ENCODE results near the gene TMEM151B. TPM values are rescaled to one million over a fixed set of nuclear protein-coding genes. Genes with fewer than 3 reads are reported as not detected.
"Not testable (repeated sequence)": the region's sequence is repeated elsewhere in the genome, so short reads cannot be mapped to it uniquely, and the experiment has no call there.

The TMEM151B gene
- total RNA-seq, 1 experiment from 2014 or later: not detected

DNA sequence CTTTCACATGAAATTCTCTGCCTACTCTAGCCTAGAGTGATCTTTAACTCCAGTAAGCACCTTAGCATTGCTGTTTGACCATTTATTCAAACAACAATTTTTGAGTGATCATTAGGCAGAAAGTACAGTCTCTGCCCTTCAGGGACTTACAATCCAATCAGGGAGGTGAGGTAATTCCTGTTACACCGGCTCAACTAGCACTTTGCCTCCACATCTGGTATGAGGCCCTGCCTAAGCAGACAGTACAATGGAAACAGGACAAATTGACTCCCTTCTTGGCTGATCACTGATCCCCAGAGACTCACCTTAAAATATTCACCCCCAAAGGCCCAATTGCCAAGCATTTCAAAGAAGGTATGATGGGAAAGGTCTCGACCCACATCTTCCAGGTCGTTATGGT is 41.5 kb downstream of the TMEM151B start:
- Histone ChIP-seq H3K27me3 (replicated peaks) (0 out of 2 replicates have a peak, but pooled peaks cover 2% of the 10 kb centered on the region), H3K9me3 (replicated peaks) (no peaks in the 10 kb centered on the region), H3K4me1 (replicated peaks) (peaks cover 6% of the 10 kb centered on the region; the same call in 1 of the 2 replicates), H3K4me3 (no peak overlapping the region), H3K27ac (no peak overlapping the region), H3K36me3 (peaks cover 50% of the 10 kb centered on the region)
- no peak for DNase-seq (ENCODE audit: low read depth in 1 of 2, low spot score in 2 of 2)

- H3K36me3 ChIP-seq: peaks cover 39% of the 10 kb centered on the region
- DNase-seq (ENCODE audit: low read depth in 1 of 2, low spot score in 2 of 2): peak; percentile 74 to 88
- peaks cover 6% of the 10 kb centered on the region; the same call in 1 of the 2 replicates for H3K4me1 ChIP-seq (replicated peaks)
- H3K27ac ChIP-seq: peak within 1 kb of the TSS; percentile 20
- no peaks in the 10 kb centered on the region for H3K9me3 ChIP-seq (replicated peaks)
- H3K4me3 ChIP-seq: peak within 1 kb of the TSS; percentile 73
- H3K27me3 ChIP-seq (replicated peaks): peaks cover 14% of the 10 kb centered on the region
These were observed 42.9 kb downstream of the TMEM151B start, which contains the start of gene AARS2 for GRCh38 chr6:44312901-44313788. AARS2 (minus strand) TSS chr6:44313347; CDS start chr6:44313323, 24 bp downstream.

DNA sequence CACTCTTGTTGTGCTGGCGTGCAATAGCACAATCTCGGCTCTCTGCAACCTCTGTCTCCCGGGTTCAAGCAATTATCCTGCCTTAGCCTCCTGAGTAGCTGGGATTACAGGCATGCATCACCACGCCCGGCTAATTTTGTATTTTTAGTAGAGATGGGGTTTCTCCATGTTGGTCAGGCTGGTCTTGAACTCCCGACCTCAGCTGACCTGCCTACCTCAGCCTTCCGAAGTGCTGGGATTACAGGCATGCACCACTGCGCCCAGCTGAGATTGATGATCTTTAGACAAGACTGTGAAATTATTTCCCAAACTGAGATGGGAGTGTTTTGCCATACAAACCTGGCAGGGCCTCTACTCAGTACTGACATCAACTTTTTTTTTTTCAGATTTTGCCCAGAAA is 44.4 kb downstream of the TMEM151B start:
- Histone ChIP-seq H3K27me3 (replicated peaks) (peaks cover 28% of the 10 kb centered on the region), H3K36me3 (peaks cover 28% of the 10 kb centered on the region)
- H3K27ac ChIP-seq; H3K4me3 ChIP-seq; H3K4me1 ChIP-seq (replicated peaks); DNase-seq (ENCODE audit: low read depth in 1 of 2, low spot score in 2 of 2); H3K9me3 ChIP-seq (replicated peaks): not testable (repeated sequence)

DNA sequence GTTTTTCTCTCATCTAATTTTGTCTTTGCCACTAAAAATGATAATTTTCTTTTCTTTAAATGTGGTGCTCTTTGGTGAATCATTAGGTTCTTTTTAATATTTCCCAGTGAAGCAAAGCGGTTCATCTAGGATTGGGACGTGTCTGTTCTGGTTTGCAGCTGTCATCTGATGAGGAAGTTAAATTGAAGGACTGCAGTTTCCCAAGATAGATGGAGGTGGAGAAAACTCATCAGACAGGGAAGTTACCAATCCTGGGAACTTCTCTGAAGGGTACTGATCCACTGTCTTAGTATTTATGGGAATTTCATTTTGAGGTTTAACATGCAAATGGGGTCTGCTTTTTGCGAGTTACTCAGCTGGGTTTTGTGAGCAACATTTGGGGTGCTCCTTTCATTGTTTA is 45.3 kb downstream of the TMEM151B start:
- H3K9me3 ChIP-seq (replicated peaks): no peaks in the 10 kb centered on the region
- no peak overlapping the region for H3K4me3 ChIP-seq
- H3K27me3 ChIP-seq (replicated peaks): peaks cover 34% of the 10 kb centered on the region
- peaks cover 20% of the 10 kb centered on the region for H3K36me3 ChIP-seq
- no peak overlapping the region for H3K27ac ChIP-seq
- H3K4me1 ChIP-seq (replicated peaks): peaks cover 6% of the 10 kb centered on the region; the same call in 1 of the 2 replicates
- DNase-seq (ENCODE audit: low read depth in 1 of 2, low spot score in 2 of 2): no peak

DNA sequence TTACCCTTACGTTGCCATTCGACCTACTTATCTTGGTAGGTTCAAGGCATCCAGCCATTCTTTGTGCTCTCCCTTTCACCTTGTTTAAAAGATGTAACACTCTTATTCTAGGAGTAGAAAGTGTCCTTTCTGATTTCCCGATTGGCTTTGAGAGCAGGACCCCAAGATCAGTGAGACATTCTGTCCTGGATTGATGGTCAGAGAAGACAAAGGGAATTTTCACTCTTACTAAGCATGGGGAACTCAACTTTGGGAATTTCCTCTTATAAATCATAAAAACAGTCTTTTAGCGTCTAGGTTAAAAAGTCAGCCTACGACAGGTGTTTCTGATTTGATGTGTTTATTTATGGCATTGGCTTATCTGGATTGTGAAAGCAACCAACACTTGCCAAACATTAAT is 45.7 kb downstream of the TMEM151B start:
- Histone ChIP-seq H3K4me3 (no peak overlapping the region), H3K9me3 (replicated peaks) (no peaks in the 10 kb centered on the region), H3K27me3 (replicated peaks) (peaks cover 36% of the 10 kb centered on the region), H3K4me1 (replicated peaks) (peaks cover 6% of the 10 kb centered on the region; the same call in 1 of the 2 replicates), H3K27ac (no peak overlapping the region), H3K36me3 (peaks cover 16% of the 10 kb centered on the region)
- DNase-seq (ENCODE audit: low read depth in 1 of 2, low spot score in 2 of 2): no peak

DNA sequence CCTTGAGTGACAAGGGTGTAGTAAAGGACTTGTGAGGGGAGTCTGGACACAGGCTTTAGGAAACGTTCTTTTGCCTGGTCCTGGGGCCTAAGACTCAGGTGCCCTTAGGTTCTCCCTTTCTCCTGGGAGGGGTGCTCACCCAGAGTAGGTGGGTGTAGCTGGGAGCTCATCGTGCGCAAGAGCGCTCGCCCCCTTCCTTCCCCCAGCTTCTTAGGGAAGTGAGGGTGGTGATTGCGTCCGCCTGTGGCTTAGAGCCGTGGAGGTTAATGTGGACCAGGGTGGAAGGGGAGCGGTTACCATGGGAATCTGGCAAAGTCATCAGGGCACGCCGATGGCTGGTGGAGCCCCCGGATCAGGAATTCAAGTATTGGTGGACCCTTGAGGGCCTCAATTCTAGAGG is 46.2 kb downstream of the TMEM151B start:
- Histone ChIP-seq H3K4me3 (no peak overlapping the region), H3K27me3 (replicated peaks) (peaks cover 41% of the 10 kb centered on the region), H3K36me3 (peaks cover 10% of the 10 kb centered on the region), H3K27ac (no peak overlapping the region), H3K9me3 (replicated peaks) (no peaks in the 10 kb centered on the region), H3K4me1 (replicated peaks) (peaks cover 6% of the 10 kb centered on the region; the same call in 1 of the 2 replicates)
- no peak for DNase-seq (ENCODE audit: low read depth in 1 of 2, low spot score in 2 of 2)

- not testable (repeated sequence) for H3K36me3 ChIP-seq; H3K4me3 ChIP-seq; H3K9me3 ChIP-seq (replicated peaks); H3K4me1 ChIP-seq (replicated peaks); DNase-seq (ENCODE audit: low read depth in 1 of 2, low spot score in 2 of 2); H3K27ac ChIP-seq
- H3K27me3 ChIP-seq (replicated peaks): peaks cover 44% of the 10 kb centered on the region
These were observed 46.9 kb downstream of the TMEM151B start for GRCh38 chr6:44317136-44317631.

- Histone ChIP-seq H3K36me3 (no peaks in the 10 kb centered on the region), H3K27ac (no peak overlapping the region)
These were observed 51.0 kb downstream of the TMEM151B start for GRCh38 chr6:44321210-44321609.

DNA sequence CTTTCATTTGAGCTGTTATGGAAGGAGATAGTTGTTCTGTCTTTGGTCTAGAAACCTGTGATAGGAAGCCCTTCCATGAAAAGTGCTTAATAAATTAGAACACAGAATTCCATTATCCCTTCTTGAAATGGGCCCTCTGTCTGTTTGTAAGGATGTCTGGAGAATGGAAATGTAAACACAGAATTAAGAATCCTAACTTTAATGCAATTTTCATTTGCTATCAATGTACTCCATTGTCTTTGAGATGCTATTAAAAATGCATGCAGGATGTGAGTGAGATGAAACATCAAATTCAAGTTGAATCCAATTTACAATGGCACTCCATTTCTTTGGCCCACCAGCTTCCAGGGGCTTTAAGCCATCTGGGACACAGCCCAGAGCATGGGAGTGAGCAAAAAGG is 56.8 kb downstream of the TMEM151B start:
- Histone ChIP-seq H3K9me3 (replicated peaks) (no peaks in the 10 kb centered on the region), H3K27ac (no peak overlapping the region), H3K4me1 (replicated peaks) (no peaks in the 10 kb centered on the region), H3K27me3 (replicated peaks) (peaks cover 34% of the 10 kb centered on the region), H3K36me3 (no peaks in the 10 kb centered on the region), H3K4me3 (no peak overlapping the region)
- DNase-seq (ENCODE audit: low read depth in 1 of 2, low spot score in 2 of 2): no peak

More at GRCh38 chr6:44321210-44321609, 51.0 kb downstream of the TMEM151B start:
- H3K4me1 ChIP-seq (replicated peaks): no peaks in the 10 kb centered on the region
- H3K4me3 ChIP-seq: no peak overlapping the region
- no peaks in the 10 kb centered on the region for H3K9me3 ChIP-seq (replicated peaks)
- H3K27me3 ChIP-seq (replicated peaks): peaks cover 48% of the 10 kb centered on the region
- no peak for DNase-seq (ENCODE audit: low read depth in 1 of 2, low spot score in 2 of 2)

- no peaks in the 10 kb centered on the region for H3K4me1 ChIP-seq (replicated peaks)
- H3K4me3 ChIP-seq: no peak overlapping the region
- H3K27ac ChIP-seq: no peak overlapping the region
- no peak for DNase-seq (ENCODE audit: low read depth in 1 of 2, low spot score in 2 of 2)
- no peaks in the 10 kb centered on the region for H3K36me3 ChIP-seq
- peaks cover 35% of the 10 kb centered on the region for H3K27me3 ChIP-seq (replicated peaks)
- no peaks in the 10 kb centered on the region for H3K9me3 ChIP-seq (replicated peaks)
These were observed 57.5 kb downstream of the TMEM151B start for GRCh38 chr6:44327760-44328159.

GRCh38 chr6:44328203-44328602 is 58.0 kb downstream of the TMEM151B start:
- not testable (repeated sequence) for H3K4me1 ChIP-seq (replicated peaks); H3K4me3 ChIP-seq; H3K27ac ChIP-seq; DNase-seq (ENCODE audit: low read depth in 1 of 2, low spot score in 2 of 2); H3K9me3 ChIP-seq (replicated peaks); H3K36me3 ChIP-seq
- peaks cover 35% of the 10 kb centered on the region for H3K27me3 ChIP-seq (replicated peaks)

DNA sequence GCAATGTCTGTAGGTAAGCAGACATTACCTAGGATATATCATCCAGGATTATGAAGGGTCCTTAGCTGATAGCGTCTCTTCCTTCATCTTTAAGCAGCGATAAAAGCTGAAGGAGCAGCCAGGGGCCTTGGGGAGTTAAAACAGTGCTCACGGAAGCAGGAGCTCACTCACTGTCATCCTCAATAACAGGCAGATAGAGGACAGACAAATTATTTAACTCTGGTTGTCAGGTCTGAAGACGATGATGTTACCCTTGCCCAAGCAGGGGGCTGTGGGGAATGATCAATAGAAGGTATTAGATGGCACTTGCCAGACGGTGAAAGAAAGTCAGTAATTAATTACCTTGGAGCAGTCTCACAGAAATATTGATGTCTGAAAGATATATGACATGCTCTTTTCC is 59.6 kb downstream of the TMEM151B start:
- no peak overlapping the region for H3K27ac ChIP-seq
- no peak for DNase-seq (ENCODE audit: low read depth in 1 of 2, low spot score in 2 of 2)
- H3K4me1 ChIP-seq (replicated peaks): no peaks in the 10 kb centered on the region
- no peaks in the 10 kb centered on the region for H3K36me3 ChIP-seq
- no peak overlapping the region for H3K4me3 ChIP-seq
- H3K9me3 ChIP-seq (replicated peaks): no peaks in the 10 kb centered on the region
- H3K27me3 ChIP-seq (replicated peaks): peaks cover 35% of the 10 kb centered on the region

GRCh38 chr6:44332585-44332984 is 62.3 kb downstream of the TMEM151B start:
- Histone ChIP-seq H3K4me1 (replicated peaks) (no peaks in the 10 kb centered on the region), H3K4me3 (no peak overlapping the region), H3K36me3 (no peaks in the 10 kb centered on the region), H3K27ac (no peak overlapping the region), H3K9me3 (replicated peaks) (no peaks in the 10 kb centered on the region), H3K27me3 (replicated peaks) (peaks cover 43% of the 10 kb centered on the region)
- no peak for DNase-seq (ENCODE audit: low read depth in 1 of 2, low spot score in 2 of 2)

DNA sequence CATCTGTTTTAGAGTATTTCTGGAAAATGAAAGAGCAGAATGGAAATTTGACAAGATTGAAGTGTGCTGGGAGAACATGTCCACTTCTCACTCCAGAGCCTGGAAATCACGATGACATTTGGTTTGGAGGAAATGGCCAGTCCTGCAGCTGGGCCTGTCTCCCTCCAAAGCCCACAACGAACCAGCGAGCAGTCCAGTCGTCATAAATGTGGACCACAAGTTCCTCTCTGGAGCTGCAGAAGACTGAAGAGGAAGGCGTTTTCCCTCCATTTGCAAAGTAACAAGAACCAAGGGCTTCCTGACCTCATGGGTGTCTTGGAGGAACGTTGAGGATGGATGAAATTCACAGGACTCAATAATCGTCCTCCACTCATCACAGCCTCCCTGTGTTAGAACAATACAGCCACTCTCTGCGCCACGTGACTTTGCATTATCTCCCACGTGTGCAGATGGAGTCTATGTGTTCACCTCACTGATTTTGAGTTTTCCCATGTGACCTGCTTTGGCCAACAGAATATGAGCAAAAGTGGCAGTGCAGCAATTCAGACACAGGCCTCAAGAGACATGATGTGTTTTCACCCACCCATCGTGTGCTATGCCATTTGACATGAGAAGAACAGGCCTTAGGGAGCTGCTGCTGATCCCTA is 63.1 kb downstream of the TMEM151B start:
- Histone ChIP-seq H3K27me3 (replicated peaks) (peaks cover 43% of the 10 kb centered on the region), H3K9me3 (replicated peaks) (no peaks in the 10 kb centered on the region), H3K27ac (no peak overlapping the region), H3K36me3 (no peaks in the 10 kb centered on the region), H3K4me3 (no peak overlapping the region), H3K4me1 (replicated peaks) (no peaks in the 10 kb centered on the region)
- no peak for DNase-seq (ENCODE audit: low read depth in 1 of 2, low spot score in 2 of 2)

Data from SJSA1 (cell line).